ENCODE measurements around the gene TACR3. TPM values are rescaled to one million over a fixed set of nuclear protein-coding genes. Genes with fewer than 3 reads are reported as not detected.
"Not testable (repeated sequence)": the region's sequence is repeated elsewhere in the genome, so short reads cannot be mapped to it uniquely, and the experiment has no call there.

Gene TACR3
- total RNA-seq, 1 experiment from 2014 or later = 2.7 TPM

- TF ChIP-seq ETV6 (CRISPR knock-in tag; IDR thresholded peaks at IDR 0.05) (no peak), PREB (CRISPR knock-in tag; IDR thresholded peaks at IDR 0.05; ENCODE audit: borderline replicate concordance) (no peak), TCF7 (CRISPR knock-in tag; IDR thresholded peaks at IDR 0.05; ENCODE audit: low read depth) (no peak), SOX15 (CRISPR knock-in tag; IDR thresholded peaks at IDR 0.05) (no peak), PRDM15 (CRISPR knock-in tag; IDR thresholded peaks at IDR 0.05) (no peak), IRF2 (CRISPR knock-in tag; IDR thresholded peaks at IDR 0.05; ENCODE audit: borderline replicate concordance, low read depth) (no peak), NR2C2 (CRISPR knock-in tag; IDR thresholded peaks at IDR 0.05) (no peak), ZMAT4 (CRISPR knock-in tag; IDR thresholded peaks at IDR 0.05) (no peak), MLX (CRISPR knock-in tag; IDR thresholded peaks at IDR 0.05) (no peak), MAX (CRISPR knock-in tag; IDR thresholded peaks at IDR 0.05) (no peak), EMX1 (CRISPR knock-in tag; IDR thresholded peaks at IDR 0.05) (no peak), FOXP1 (CRISPR knock-in tag; IDR thresholded peaks at IDR 0.05; ENCODE audit: borderline replicate concordance) (no peak), HMGXB4 (CRISPR knock-in tag; IDR thresholded peaks at IDR 0.05) (no peak)
- POLR2A ChIA-PET = no interaction called here
- Mint-ChIP-seq H3K36me3 (no peaks in the 10 kb centered on the region), H3K27ac (no peak overlapping the region), H3K4me1 (no peaks in the 10 kb centered on the region), H3K27me3 (ENCODE audit: low read depth) (no peaks in the 10 kb centered on the region), H3K9me3 (peaks cover 7% of the 10 kb centered on the region), H3K4me3 (no peak overlapping the region)
- DNase-seq (ENCODE audit: low spot score) (no peak), ATAC-seq (no peak)
- CTCF ChIA-PET = interaction anchor here (0.8 kb wide), 1 partner anchor 40 kb away, joined by 3 read pairs; no protein-coding TSS in a partner anchor
Measured at GRCh38 chr4:103673983-103674382, 45.8 kb downstream of the TACR3 start.

GRCh38 chr4:103666764-103667163 lies 53.0 kb downstream of the TACR3 start:
- ATAC-seq; H3K27me3 Mint-ChIP-seq (ENCODE audit: low read depth); H3K9me3 Mint-ChIP-seq; H3K27ac Mint-ChIP-seq; CTCF ChIA-PET; H3K36me3 Mint-ChIP-seq; DNase-seq (ENCODE audit: low spot score); H3K4me3 Mint-ChIP-seq; H3K4me1 Mint-ChIP-seq: not testable (repeated sequence)
- POLR2A ChIA-PET = interaction anchor here (0.5 kb wide), 1 partner anchor 468 kb away, joined by 3 read pairs; no protein-coding TSS in a partner anchor

- ChIA-PET CTCF (no interaction called here), POLR2A (no interaction called here)
- Mint-ChIP-seq H3K9me3 (no peaks in the 10 kb centered on the region), H3K27me3 (ENCODE audit: low read depth) (no peaks in the 10 kb centered on the region), H3K36me3 (no peaks in the 10 kb centered on the region), H3K27ac (no peak overlapping the region), H3K4me1 (no peaks in the 10 kb centered on the region), H3K4me3 (no peak overlapping the region)
- ATAC-seq = no peak
- DNase-seq (ENCODE audit: low spot score) = no peak
- no peak for TF ChIP-seq PRRX2 (CRISPR knock-in tag; IDR thresholded peaks at IDR 0.05)
- no peak for TF ChIP-seq ETV6 (CRISPR knock-in tag; IDR thresholded peaks at IDR 0.05)
- no peak for TF ChIP-seq TCF7 (CRISPR knock-in tag; IDR thresholded peaks at IDR 0.05; ENCODE audit: low read depth)
Measured at GRCh38 chr4:103664436-103665075, 55.2 kb downstream of the TACR3 start.

Data from WTC11 (cell line).